ENCODE data around the gene TMEM165.
A peak's percentile ranks its signal among the peaks of the same experiment; 100 is the strongest.

Gene TMEM165

DNA sequence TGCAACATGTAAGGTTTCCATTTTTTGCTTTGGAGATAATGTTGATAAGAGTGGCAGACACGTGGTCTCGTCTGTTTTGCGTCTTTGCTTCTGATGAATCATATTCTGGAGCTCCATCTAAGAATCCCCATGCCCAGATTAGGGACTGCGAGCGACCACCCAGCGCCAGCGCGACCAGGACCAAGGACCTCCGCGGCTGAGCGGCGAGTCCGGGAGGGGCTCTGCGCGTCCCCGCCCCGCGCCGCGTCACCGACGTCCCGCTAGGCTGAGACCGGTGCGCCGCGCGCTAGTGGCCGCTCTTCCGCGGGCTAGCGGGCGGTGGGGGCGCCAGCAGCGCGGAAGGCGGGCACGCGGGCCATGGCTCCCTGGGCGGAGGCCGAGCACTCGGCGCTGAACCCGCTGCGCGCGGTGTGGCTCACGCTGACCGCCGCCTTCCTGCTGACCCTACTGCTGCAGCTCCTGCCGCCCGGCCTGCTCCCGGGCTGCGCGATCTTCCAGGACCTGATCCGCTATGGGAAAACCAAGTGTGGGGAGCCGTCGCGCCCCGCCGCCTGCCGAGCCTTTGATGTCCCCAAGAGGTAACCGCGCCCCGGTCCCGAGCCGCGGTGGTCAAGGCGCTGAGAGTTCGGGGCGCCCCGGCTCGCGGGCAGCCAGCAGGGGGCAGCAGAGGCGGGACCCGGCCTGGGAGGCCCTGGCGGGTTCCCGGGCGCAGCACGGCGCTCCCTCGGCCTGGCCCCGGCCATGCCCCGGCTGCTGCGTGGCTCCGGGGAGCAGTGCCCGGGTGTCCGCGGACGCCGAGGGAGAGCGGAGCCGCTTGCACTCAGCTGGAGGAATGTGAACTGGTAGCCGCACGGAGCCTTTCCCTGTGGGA, 49.5 kb upstream of the TMEM165 start, which contains the start of gene SRD5A3 (continued):
- TF ChIP-seq, protein P1, sequence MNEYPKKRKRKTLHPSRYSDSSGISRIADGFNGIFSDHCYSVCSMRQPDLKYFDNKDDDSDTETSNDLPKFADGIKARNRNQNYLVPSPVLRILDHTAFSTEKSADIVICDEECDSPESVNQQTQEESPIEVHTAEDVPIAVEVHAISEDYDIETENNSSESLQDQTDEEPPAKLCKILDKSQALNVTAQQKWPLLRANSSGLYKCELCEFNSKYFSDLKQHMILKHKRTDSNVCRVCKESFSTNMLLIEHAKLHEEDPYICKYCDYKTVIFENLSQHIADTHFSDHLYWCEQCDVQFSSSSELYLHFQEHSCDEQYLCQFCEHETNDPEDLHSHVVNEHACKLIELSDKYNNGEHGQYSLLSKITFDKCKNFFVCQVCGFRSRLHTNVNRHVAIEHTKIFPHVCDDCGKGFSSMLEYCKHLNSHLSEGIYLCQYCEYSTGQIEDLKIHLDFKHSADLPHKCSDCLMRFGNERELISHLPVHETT (tag by site-specific recombination; IDR thresholded peaks at IDR 0.05): no peak
- TF ChIP-seq ZNF155 (tag by site-specific recombination; IDR thresholded peaks at IDR 0.05) (no peak), KLF10 (tag by site-specific recombination; IDR thresholded peaks at IDR 0.05) (peak; percentile 49; the same call in 1 of the 2 replicates), ZNF830 (tag by site-specific recombination; IDR thresholded peaks at IDR 0.05; ENCODE audit: low read depth) (no peak), ZNF24 (tag by site-specific recombination; IDR thresholded peaks at IDR 0.05) (0 out of 2 replicates have a peak, but pooled peaks have one; percentile 16), ZNF114 (tag by site-specific recombination; IDR thresholded peaks at IDR 0.05) (no peak), SP2 (tag by site-specific recombination; IDR thresholded peaks at IDR 0.05) (peak; percentile 7; the same call in 1 of the 2 replicates), ZFP37 (tag by site-specific recombination; IDR thresholded peaks at IDR 0.05) (peak; percentile 82; the same call in 1 of the 2 replicates), YY2 (tag by site-specific recombination; IDR thresholded peaks at IDR 0.05) (no peak), ZBTB1 (tag by site-specific recombination; IDR thresholded peaks at IDR 0.05) (no peak), OVOL3 (tag by site-specific recombination; IDR thresholded peaks at IDR 0.05) (no peak), KLF7 (tag by site-specific recombination; IDR thresholded peaks at IDR 0.05; ENCODE audit: borderline replicate concordance) (0 out of 2 replicates have a peak, but pooled peaks have one; percentile 25), ZNF391 (tag by site-specific recombination; IDR thresholded peaks at IDR 0.05; ENCODE audit: borderline replicate concordance, low read depth) (0 out of 2 replicates have a peak, but pooled peaks have one; percentile 45), MZF1 (tag by site-specific recombination; IDR thresholded peaks at IDR 0.05; ENCODE audit: borderline replicate concordance) (no peak), SCRT2 (tag by site-specific recombination; IDR thresholded peaks at IDR 0.05) (peak; percentile 45; the same call in 1 of the 2 replicates), ZNF16 (tag by site-specific recombination; IDR thresholded peaks at IDR 0.05; ENCODE audit: low read depth) (no peak), ZNF621 (tag by site-specific recombination; IDR thresholded peaks at IDR 0.05) (no peak), ZNF335 (tag by site-specific recombination; conservative IDR thresholded peaks at IDR 0.05) (no peak; the same call in none of the 2 replicates), ZIC2 (tag by site-specific recombination; IDR thresholded peaks at IDR 0.05) (peak; percentile 86), ZNF169 (tag by site-specific recombination; IDR thresholded peaks at IDR 0.05) (no peak), SALL2 (tag by site-specific recombination; IDR thresholded peaks at IDR 0.05; ENCODE audit: borderline replicate concordance) (no peak), ZNF433 (tag by site-specific recombination; IDR thresholded peaks at IDR 0.05; ENCODE audit: low read depth) (no peak)
- TF ChIP-seq, protein P2, sequence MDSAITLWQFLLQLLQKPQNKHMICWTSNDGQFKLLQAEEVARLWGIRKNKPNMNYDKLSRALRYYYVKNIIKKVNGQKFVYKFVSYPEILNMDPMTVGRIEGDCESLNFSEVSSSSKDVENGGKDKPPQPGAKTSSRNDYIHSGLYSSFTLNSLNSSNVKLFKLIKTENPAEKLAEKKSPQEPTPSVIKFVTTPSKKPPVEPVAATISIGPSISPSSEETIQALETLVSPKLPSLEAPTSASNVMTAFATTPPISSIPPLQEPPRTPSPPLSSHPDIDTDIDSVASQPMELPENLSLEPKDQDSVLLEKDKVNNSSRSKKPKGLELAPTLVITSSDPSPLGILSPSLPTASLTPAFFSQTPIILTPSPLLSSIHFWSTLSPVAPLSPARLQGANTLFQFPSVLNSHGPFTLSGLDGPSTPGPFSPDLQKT (IDR thresholded peaks at IDR 0.05; ENCODE audit: borderline replicate concordance, low read depth, low read length): no peak
- TF ChIP-seq, protein P3, sequence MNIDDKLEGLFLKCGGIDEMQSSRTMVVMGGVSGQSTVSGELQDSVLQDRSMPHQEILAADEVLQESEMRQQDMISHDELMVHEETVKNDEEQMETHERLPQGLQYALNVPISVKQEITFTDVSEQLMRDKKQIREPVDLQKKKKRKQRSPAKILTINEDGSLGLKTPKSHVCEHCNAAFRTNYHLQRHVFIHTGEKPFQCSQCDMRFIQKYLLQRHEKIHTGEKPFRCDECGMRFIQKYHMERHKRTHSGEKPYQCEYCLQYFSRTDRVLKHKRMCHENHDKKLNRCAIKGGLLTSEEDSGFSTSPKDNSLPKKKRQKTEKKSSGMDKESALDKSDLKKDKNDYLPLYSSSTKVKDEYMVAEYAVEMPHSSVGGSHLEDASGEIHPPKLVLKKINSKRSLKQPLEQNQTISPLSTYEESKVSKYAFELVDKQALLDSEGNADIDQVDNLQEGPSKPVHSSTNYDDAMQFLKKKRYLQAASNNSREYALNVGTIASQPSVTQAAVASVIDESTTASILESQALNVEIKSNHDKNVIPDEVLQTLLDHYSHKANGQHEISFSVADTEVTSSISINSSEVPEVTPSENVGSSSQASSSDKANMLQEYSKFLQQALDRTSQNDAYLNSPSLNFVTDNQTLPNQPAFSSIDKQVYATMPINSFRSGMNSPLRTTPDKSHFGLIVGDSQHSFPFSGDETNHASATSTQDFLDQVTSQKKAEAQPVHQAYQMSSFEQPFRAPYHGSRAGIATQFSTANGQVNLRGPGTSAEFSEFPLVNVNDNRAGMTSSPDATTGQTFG (tag by site-specific recombination; IDR thresholded peaks at IDR 0.05; ENCODE audit: borderline replicate concordance): no peak
- TF ChIP-seq, protein P4, sequence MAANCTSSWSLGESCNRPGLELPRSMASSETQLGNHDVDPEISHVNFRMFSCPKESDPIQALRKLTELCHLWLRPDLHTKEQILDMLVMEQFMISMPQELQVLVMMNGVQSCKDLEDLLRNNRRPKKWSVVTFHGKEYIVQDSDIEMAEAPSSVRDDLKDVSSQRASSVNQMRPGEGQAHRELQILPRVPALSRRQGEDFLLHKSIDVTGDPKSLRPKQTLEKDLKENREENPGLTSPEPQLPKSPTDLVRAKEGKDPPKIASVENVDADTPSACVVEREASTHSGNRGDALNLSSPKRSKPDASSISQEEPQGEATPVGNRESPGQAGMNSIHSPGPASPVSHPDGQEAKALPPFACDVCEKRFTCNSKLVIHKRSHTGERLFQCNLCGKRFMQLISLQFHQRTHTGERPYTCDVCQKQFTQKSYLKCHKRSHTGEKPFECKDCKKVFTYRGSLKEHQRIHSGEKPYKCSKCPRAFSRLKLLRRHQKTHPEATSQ (tag by site-specific recombination; IDR thresholded peaks at IDR 0.05): no peak
- TF ChIP-seq, protein P5, sequence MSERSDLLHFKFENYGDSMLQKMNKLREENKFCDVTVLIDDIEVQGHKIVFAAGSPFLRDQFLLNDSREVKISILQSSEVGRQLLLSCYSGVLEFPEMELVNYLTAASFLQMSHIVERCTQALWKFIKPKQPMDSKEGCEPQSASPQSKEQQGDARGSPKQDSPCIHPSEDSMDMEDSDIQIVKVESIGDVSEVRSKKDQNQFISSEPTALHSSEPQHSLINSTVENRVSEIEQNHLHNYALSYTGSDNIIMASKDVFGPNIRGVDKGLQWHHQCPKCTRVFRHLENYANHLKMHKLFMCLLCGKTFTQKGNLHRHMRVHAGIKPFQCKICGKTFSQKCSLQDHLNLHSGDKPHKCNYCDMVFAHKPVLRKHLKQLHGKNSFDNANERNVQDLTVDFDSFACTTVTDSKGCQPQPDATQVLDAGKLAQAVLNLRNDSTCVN (tag by site-specific recombination; optimal IDR thresholded peaks at IDR 0.05): peak; percentile 94
- TF ChIP-seq, protein P6, sequence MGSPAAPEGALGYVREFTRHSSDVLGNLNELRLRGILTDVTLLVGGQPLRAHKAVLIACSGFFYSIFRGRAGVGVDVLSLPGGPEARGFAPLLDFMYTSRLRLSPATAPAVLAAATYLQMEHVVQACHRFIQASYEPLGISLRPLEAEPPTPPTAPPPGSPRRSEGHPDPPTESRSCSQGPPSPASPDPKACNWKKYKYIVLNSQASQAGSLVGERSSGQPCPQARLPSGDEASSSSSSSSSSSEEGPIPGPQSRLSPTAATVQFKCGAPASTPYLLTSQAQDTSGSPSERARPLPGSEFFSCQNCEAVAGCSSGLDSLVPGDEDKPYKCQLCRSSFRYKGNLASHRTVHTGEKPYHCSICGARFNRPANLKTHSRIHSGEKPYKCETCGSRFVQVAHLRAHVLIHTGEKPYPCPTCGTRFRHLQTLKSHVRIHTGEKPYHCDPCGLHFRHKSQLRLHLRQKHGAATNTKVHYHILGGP (tag by site-specific recombination; IDR thresholded peaks at IDR 0.05): no peak

Measured in HEK293 (cell line).